DOHH2 (cell line): ENCODE results near the gene STAT1.

Experiments
- EZH2phosphoT487 ChIP-seq: fragments of 200-600 bp; sonication (generic); IDR thresholded peaks from 2 replicates; pipeline ENCODE4 v1.6.1; 2017; ENCODE audit warnings: borderline replicate concordance, mild to moderate bottlenecking, antibody characterized with exemption, low read length, moderate library complexity, mixed read lengths
- TF ChIP-seq, protein P1 (sequence below): fragments of 200-600 bp; sonication (generic); IDR thresholded peaks from one replicate; pipeline ENCODE4 v1.5.1; 2014; ENCODE audit warnings: antibody characterized with exemption, mild to moderate bottlenecking, low read depth, low read length; ENCODE audit not compliant: poor library complexity, severe bottlenecking

DNA sequence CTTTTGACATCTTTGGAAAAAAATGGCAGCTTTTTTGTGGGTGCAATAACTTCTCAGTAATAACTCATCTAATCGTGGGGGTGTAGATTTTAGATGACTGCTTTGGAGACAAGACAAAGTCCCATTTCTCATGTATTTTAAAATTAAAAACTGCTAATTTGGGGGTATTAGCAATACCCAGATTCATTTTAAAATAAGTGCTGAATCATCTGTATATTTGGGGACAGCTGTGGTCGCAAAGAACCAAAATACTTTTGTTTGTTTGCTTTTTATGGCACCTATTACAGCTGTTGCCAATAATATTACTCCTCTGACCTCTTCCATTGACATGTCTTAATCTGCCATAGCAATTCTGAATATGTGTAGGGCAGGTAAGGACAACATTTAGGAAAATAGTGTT lies 45.4 kb downstream of the STAT1 start:
- TF ChIP-seq, protein P1, sequence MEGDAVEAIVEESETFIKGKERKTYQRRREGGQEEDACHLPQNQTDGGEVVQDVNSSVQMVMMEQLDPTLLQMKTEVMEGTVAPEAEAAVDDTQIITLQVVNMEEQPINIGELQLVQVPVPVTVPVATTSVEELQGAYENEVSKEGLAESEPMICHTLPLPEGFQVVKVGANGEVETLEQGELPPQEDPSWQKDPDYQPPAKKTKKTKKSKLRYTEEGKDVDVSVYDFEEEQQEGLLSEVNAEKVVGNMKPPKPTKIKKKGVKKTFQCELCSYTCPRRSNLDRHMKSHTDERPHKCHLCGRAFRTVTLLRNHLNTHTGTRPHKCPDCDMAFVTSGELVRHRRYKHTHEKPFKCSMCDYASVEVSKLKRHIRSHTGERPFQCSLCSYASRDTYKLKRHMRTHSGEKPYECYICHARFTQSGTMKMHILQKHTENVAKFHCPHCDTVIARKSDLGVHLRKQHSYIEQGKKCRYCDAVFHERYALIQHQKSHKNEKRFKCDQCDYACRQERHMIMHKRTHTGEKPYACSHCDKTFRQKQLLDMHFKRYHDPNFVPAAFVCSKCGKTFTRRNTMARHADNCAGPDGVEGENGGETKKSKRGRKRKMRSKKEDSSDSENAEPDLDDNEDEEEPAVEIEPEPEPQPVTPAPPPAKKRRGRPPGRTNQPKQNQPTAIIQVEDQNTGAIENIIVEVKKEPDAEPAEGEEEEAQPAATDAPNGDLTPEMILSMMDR, result no peak
- no peak for TF ChIP-seq EZH2phosphoT487
